Sigmoid colon (tissue), 7 donors: ENCODE results near the gene GPC5. TPM values are rescaled to one million over a fixed set of nuclear protein-coding genes. Genes with fewer than 3 reads are reported as not detected.

Experiments used
- DNase-seq: peaks from one replicate; pipeline ENCODE4 v3.0.0-alpha.2; 2019
- H3K27ac ChIP-seq, 4 donors: fragments of 200-600 bp; sonication (generic); one replicate each; pipeline ENCODE4 v1.5.1; 2016 to 2019; ENCODE audit warnings: mild to moderate bottlenecking in 1 of 4
- H3K27me3 ChIP-seq, 3 donors: fragments of 200-600 bp; sonication (generic); one replicate each; pipeline ENCODE4 v1.5.1; 2019; ENCODE audit warnings: mild to moderate bottlenecking in 1 of 3
- H3K36me3 ChIP-seq, 4 donors: fragments of 200-600 bp; sonication (generic); one replicate each; pipeline ENCODE4 v1.5.1; 2016 to 2019
- H3K4me1 ChIP-seq, 4 donors: fragments of 200-600 bp; sonication (generic); one replicate each; pipeline ENCODE4 v1.5.1; 2017 to 2019
- H3K4me3 ChIP-seq, 4 donors: fragments of 200-600 bp; sonication (generic); one replicate each; pipeline ENCODE4 v1.5.1; 2017 to 2019; ENCODE audit warnings: mild to moderate bottlenecking in 2 of 4, moderate library complexity in 1 of 4
- H3K9me3 ChIP-seq, 4 donors: fragments of 200-600 bp in 3 of 4; sonication (generic) in 3 of 4; one replicate each; pipeline versions ENCODE4 v1.5.1 to v1.6.1; 2013 to 2019
- CTCF ChIP-seq, 4 experiments: fragments of 450-650 bp in 3 of 4; fragments of 200-600 bp in 1 of 4; IDR thresholded peaks; one replicate each; pipeline ENCODE4 v1.5.1; 2016 to 2019; ENCODE audit warnings: antibody characterized with exemption in 4 of 4, mild to moderate bottlenecking in 3 of 4, moderate library complexity in 2 of 4
- EP300 ChIP-seq, 4 donors: sonication (generic); formaldehyde crosslinking; IDR thresholded peaks; one replicate each; pipeline ENCODE4 v1.6.1; 2017; ENCODE audit warnings: antibody characterized with exemption in 4 of 4
- POLR2A ChIP-seq, 2 donors: fragments of 450-650 bp; IDR thresholded peaks; one replicate each; pipeline ENCODE4 v1.6.1; 2016; ENCODE audit warnings: antibody characterized with exemption in 2 of 2, mild to moderate bottlenecking in 2 of 2, moderate library complexity in 2 of 2
- POLR2AphosphoS5 ChIP-seq, 4 donors: sonication (generic); formaldehyde crosslinking; IDR thresholded peaks; one replicate each; pipeline ENCODE4 v1.6.1; 2017; ENCODE audit warnings: antibody characterized with exemption in 4 of 4
- WGBS, 2 donors: extraction: QIAGEN DNeasy Blood & Tissue Kit; methylation state at CpG; one replicate each; pipeline ENCODE4 v1.1.7; 2013; 5-methylcytosine and 5-hydroxymethylcytosine counted together
- intact Hi-C: fragments of 100-400 bp; cut with DNase I; formaldehyde crosslinking; loops from one replicate; pipeline ENCODE4 v1.15.1; 2023
- polyA plus RNA-seq, 3 donors: library from polyadenylated mRNA; stranded (reverse); fragments of 200-250 nt; gene quantifications; one replicate each; pipeline ENCODE4 v1.2.3, GENCODE V29; 2013
- total RNA-seq, 4 donors: library from RNA; depleted of rRNA; stranded (reverse); fragments of >200 nt; gene quantifications; one replicate each; pipeline ENCODE4 v1.1.0, GENCODE V29; 2016
- donor health status: healthy with polysubstance abuse.
- donor health status: Bipolar disorder and iron deficiency.
- donor health status: healthy.

Gene GPC5
- total and polyA plus RNA-seq, 7 donors = 0.39 to 3.9 (median 2.9) TPM; not detected in 2

GRCh38 chr13:91356919-91357612, 41.4 kb upstream of the GPC5 start:
- Histone ChIP-seq H3K36me3 (peaks cover 0 to 39% (median 0%) of the 10 kb centered on the region in 4 donors), H3K4me3 (no peak overlapping the region), H3K27me3 (no peaks in the 10 kb centered on the region), H3K4me1 (peaks cover 0 to 17% (median 5%) of the 10 kb centered on the region in 4 donors), H3K27ac (no peak overlapping the region), H3K9me3 (no peaks in the 10 kb centered on the region)
- TF ChIP-seq CTCF (IDR thresholded peaks at IDR 0.05) (no peak), EP300 (IDR thresholded peaks at IDR 0.05) (no peak), POLR2AphosphoS5 (IDR thresholded peaks at IDR 0.05) (no peak), POLR2A (IDR thresholded peaks at IDR 0.05) (no peak)
- DNase-seq = no peak
- intact Hi-C loops = no loop called here
- 45 to 73% methylated on average over 6 of the region's 6 CpGs for WGBS, 2 donors

- intact Hi-C loops = no loop called here
- no peak overlapping the region for H3K4me3 ChIP-seq
- H3K27ac ChIP-seq = no peak overlapping the region
- peaks cover 0 to 33% (median 0%) of the 10 kb centered on the region in 4 donors for H3K36me3 ChIP-seq
- DNase-seq = no peak
- TF ChIP-seq CTCF (IDR thresholded peaks at IDR 0.05) (no peak), POLR2A (IDR thresholded peaks at IDR 0.05) (no peak)
- no peaks in the 10 kb centered on the region for H3K9me3 ChIP-seq
- 67 to 68% methylated on average over 7 of the region's 7 CpGs for WGBS, 2 donors
- peaks cover 0 to 17% (median 5%) of the 10 kb centered on the region in 4 donors for H3K4me1 ChIP-seq
- no peaks in the 10 kb centered on the region for H3K27me3 ChIP-seq
Measured at GRCh38 chr13:91357613-91358386, 40.6 kb upstream of the GPC5 start.

GRCh38 chr13:91358387-91358782, 40.0 kb upstream of the GPC5 start:
- no peak overlapping the region for H3K4me3 ChIP-seq
- H3K36me3 ChIP-seq = peaks cover 0 to 28% (median 0%) of the 10 kb centered on the region in 4 donors
- H3K27me3 ChIP-seq = no peaks in the 10 kb centered on the region
- H3K4me1 ChIP-seq = peaks cover 0 to 14% (median 3%) of the 10 kb centered on the region in 4 donors
- no peak for DNase-seq
- no peak overlapping the region for H3K27ac ChIP-seq
- WGBS, 2 donors = 22 to 56% methylated on average over 2 of the region's 2 CpGs
- intact Hi-C loops = no loop called here
- TF ChIP-seq POLR2AphosphoS5 (IDR thresholded peaks at IDR 0.05) = no peak
- TF ChIP-seq EP300 (IDR thresholded peaks at IDR 0.05) = no peak
- no peak for TF ChIP-seq POLR2A (IDR thresholded peaks at IDR 0.05)
- TF ChIP-seq CTCF (IDR thresholded peaks at IDR 0.05) = no peak
- no peaks in the 10 kb centered on the region for H3K9me3 ChIP-seq

GRCh38 chr13:91359111-91359510, 39.3 kb upstream of the GPC5 start:
- Histone ChIP-seq H3K36me3 (peaks cover 0 to 23% (median 0%) of the 10 kb centered on the region in 4 donors), H3K4me3 (no peak overlapping the region), H3K27ac (no peak overlapping the region), H3K9me3 (no peaks in the 10 kb centered on the region), H3K4me1 (peaks cover 0 to 6% (median 0%) of the 10 kb centered on the region in 4 donors), H3K27me3 (no peaks in the 10 kb centered on the region)
- intact Hi-C loops = no loop called here
- no peak for DNase-seq
- WGBS, 2 donors = 82 to 83% methylated on average over 4 of the region's 4 CpGs
- TF ChIP-seq EP300 (IDR thresholded peaks at IDR 0.05) (no peak), POLR2A (IDR thresholded peaks at IDR 0.05) (no peak), CTCF (IDR thresholded peaks at IDR 0.05) (no peak), POLR2AphosphoS5 (IDR thresholded peaks at IDR 0.05) (no peak)
